Measurements from ENCODE around the gene GIT1.

GIT1 gene

DNA sequence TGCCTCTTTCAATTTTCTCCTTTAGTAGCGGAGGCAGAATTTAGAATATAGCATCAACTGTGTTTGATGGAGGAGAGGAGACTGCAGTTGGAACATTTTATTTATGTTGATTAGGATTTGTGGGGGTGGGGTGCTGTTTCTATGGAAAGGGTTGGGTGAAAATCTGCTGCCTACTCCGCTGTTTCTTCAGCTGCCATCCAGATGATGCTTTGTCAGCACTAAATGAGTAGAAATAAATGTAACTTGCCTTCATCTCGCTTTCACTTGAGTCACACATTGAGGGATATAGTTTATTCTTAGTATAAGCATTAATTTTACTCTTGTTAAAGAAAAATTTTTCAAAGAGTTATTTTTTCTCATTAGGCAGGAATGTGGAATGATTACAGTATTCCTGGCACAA is 64.8 kb downstream of the GIT1 start:
- no peaks in the 10 kb centered on the region for H3K27me3 ChIP-seq (ENCODE audit: control insufficient read depth, insufficient read depth, low read length)
- H3K4me1 ChIP-seq (ENCODE audit: control insufficient read depth, insufficient read depth, low read length), result no peaks in the 10 kb centered on the region
- peaks cover 63% of the 10 kb centered on the region for H3K36me3 ChIP-seq (ENCODE audit: control insufficient read depth, insufficient read depth, low read length)
- no peak overlapping the region for H3K4me3 ChIP-seq (ENCODE audit: low read depth, low read length)
- H3K9ac ChIP-seq (ENCODE audit: low read depth, low read length), result no peak overlapping the region
- no peak overlapping the region for H3K27ac ChIP-seq (ENCODE audit: low read depth, low read length)
- no peaks in the 10 kb centered on the region for H3K9me3 ChIP-seq (ENCODE audit: control insufficient read depth, insufficient read depth, low read length)
